ENCODE measurements around the gene SEC23IP. TPM values are rescaled to one million over a fixed set of nuclear protein-coding genes. Genes with fewer than 3 reads are reported as not detected.

SEC23IP gene
- total RNA-seq, 3 donors from 2014 or later (not counting 1 experiment from before 2014, with no cell fraction given): 45.1 to 54.5 (median 49.4) TPM

DNA sequence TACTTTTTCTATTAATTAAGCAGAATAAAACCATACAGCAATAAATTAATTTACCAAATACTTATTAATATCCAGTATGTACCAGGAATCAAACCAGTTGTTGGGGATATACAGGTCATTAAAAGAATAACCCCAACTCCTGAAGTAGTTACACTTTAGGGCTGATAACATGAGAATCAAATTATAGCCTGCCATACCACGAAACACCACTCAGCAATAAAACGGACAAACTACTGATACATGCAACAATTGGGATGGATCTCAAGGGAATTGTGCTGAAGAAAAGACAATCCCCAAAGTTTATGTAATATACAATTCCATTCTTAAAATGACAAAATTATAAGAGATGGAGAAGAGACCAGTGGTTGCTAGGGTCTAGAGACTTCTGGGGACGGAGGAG is 42.6 kb upstream of the SEC23IP start:
- no peak overlapping the region for H3K4me3 ChIP-seq (ENCODE audit: low read length)
- TF ChIP-seq, protein P1, sequence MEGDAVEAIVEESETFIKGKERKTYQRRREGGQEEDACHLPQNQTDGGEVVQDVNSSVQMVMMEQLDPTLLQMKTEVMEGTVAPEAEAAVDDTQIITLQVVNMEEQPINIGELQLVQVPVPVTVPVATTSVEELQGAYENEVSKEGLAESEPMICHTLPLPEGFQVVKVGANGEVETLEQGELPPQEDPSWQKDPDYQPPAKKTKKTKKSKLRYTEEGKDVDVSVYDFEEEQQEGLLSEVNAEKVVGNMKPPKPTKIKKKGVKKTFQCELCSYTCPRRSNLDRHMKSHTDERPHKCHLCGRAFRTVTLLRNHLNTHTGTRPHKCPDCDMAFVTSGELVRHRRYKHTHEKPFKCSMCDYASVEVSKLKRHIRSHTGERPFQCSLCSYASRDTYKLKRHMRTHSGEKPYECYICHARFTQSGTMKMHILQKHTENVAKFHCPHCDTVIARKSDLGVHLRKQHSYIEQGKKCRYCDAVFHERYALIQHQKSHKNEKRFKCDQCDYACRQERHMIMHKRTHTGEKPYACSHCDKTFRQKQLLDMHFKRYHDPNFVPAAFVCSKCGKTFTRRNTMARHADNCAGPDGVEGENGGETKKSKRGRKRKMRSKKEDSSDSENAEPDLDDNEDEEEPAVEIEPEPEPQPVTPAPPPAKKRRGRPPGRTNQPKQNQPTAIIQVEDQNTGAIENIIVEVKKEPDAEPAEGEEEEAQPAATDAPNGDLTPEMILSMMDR (IDR thresholded peaks at IDR 0.05): no peak
- H3K36me3 ChIP-seq (ENCODE audit: control insufficient read depth, insufficient read depth, low read length): peaks cover 74% of the 10 kb centered on the region
- H3K27me3 ChIP-seq (ENCODE audit: control insufficient read depth, insufficient read depth, low read length): no peaks in the 10 kb centered on the region
- intact Hi-C loops (cut with micrococcal nuclease): no loop called here
- H3K27ac Mint-ChIP-seq: peak overlapping the region in 1 of 2 donors; percentile 55
- no peaks in the 10 kb centered on the region for H3K4me1 ChIP-seq (ENCODE audit: control insufficient read depth, insufficient read depth, low read length)
- DNase-seq (no peak), ATAC-seq (no peak)
- H3K4me3 Mint-ChIP-seq: no peak overlapping the region
- H3K27me3 Mint-ChIP-seq (ENCODE audit: low read depth in 2 of 2): no peaks in the 10 kb centered on the region
- 96% methylated on average over 1 of the region's 3 CpGs for WGBS (ENCODE audit: insufficient coverage)
- H3K36me3 Mint-ChIP-seq: peaks cover 23% of the 10 kb centered on the region
- H3K4me1 Mint-ChIP-seq: no peaks in the 10 kb centered on the region
- no peaks in the 10 kb centered on the region for H3K9me3 Mint-ChIP-seq
- H3K27ac ChIP-seq (ENCODE audit: low read length): no peak overlapping the region
- no peaks in the 10 kb centered on the region for H3K9me3 ChIP-seq (ENCODE audit: control insufficient read depth, insufficient read depth, low read length)

DNA sequence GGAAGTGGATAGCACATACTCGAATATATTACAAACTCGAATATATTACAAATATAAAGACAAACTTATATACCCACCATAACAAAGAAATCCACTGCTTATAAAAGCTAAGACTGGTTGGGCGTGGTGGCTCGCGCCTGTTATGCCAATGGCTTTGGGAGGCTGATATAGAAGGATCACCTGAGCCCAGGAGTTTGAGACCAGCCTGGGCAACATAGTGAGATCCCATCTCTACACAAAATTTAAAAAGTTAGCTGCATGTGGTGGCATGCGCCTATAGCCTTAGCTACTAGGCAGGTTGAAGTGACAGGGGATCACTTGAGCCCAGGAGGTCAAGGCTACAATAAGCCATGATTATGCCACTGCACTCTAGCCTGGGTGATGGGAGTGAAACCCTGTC is 40.3 kb upstream of the SEC23IP start:
- no peaks in the 10 kb centered on the region for H3K27me3 ChIP-seq (ENCODE audit: control insufficient read depth, insufficient read depth, low read length)
- H3K4me1 ChIP-seq (ENCODE audit: control insufficient read depth, insufficient read depth, low read length): no peaks in the 10 kb centered on the region
- Mint-ChIP-seq H3K27ac (peak overlapping the region in 1 of 2 donors; percentile 24), H3K36me3 (peaks cover 18% of the 10 kb centered on the region), H3K9me3 (no peaks in the 10 kb centered on the region), H3K4me1 (no peaks in the 10 kb centered on the region), H3K27me3 (ENCODE audit: low read depth in 2 of 2) (no peaks in the 10 kb centered on the region), H3K4me3 (no peak overlapping the region)
- DNase-seq (no peak), ATAC-seq (no peak)
- H3K27ac ChIP-seq (ENCODE audit: low read length): no peak overlapping the region
- TF ChIP-seq, protein P1 (IDR thresholded peaks at IDR 0.05): no peak
- H3K4me3 ChIP-seq (ENCODE audit: low read length): no peak overlapping the region
- intact Hi-C loops (cut with micrococcal nuclease): no loop called here
- 100% methylated on average over 1 of the region's 6 CpGs for WGBS (ENCODE audit: insufficient coverage)
- peaks cover 67% of the 10 kb centered on the region for H3K36me3 ChIP-seq (ENCODE audit: control insufficient read depth, insufficient read depth, low read length)
- no peaks in the 10 kb centered on the region for H3K9me3 ChIP-seq (ENCODE audit: control insufficient read depth, insufficient read depth, low read length)

DNA sequence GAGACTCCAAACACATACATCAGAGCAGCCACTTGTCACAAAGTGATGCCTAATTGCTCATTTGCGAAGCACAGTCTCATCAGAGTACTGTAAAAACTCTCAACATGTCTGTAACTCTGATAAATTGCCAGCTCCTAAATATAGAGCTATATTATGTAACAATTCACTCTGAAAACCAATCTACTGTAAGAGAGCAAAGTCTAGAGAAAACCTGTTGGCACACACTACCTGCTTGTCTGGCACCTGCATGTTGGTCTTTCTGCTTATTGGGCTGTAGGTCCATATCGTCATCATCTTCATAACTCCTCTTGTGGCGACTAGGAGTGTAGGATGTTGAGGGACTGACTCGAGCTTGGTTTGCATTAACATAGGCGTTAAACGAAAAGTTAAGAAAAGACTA is 39.7 kb upstream of the SEC23IP start:
- peaks cover 18% of the 10 kb centered on the region for H3K36me3 Mint-ChIP-seq

DNA sequence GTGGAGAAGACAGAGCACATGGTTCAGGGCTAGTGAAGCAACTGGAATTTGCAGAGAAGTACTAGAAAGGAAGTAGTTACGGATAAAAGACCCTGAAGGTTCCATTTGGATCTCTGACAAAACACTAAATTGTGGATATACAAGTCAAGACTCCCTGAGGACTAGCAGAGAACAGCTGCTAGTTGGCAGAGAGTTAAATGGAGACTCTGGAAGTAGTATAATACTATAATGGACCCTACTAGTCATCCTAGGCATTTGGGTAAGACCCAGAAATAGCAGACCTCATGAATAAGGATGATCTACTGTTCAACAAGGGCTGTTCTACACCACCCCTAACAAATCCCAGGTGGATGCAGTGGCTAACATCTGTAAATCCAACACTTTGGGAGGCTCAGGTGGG is 39.0 kb upstream of the SEC23IP start:
- WGBS (ENCODE audit: insufficient coverage): 100% methylated on average over 1 of the region's 1 CpG
- TF ChIP-seq, protein P1 (IDR thresholded peaks at IDR 0.05): no peak
- Histone ChIP-seq H3K27ac (ENCODE audit: low read length) (no peak overlapping the region), H3K4me3 (ENCODE audit: low read length) (no peak overlapping the region), H3K4me1 (ENCODE audit: control insufficient read depth, insufficient read depth, low read length) (no peaks in the 10 kb centered on the region), H3K27me3 (ENCODE audit: control insufficient read depth, insufficient read depth, low read length) (no peaks in the 10 kb centered on the region), H3K9me3 (ENCODE audit: control insufficient read depth, insufficient read depth, low read length) (no peaks in the 10 kb centered on the region), H3K36me3 (ENCODE audit: control insufficient read depth, insufficient read depth, low read length) (peaks cover 63% of the 10 kb centered on the region)
- Mint-ChIP-seq H3K9me3 (no peaks in the 10 kb centered on the region), H3K4me3 (no peak overlapping the region), H3K27me3 (ENCODE audit: low read depth in 2 of 2) (no peaks in the 10 kb centered on the region), H3K4me1 (no peaks in the 10 kb centered on the region), H3K36me3 (peaks cover 18% of the 10 kb centered on the region), H3K27ac (peak overlapping the region in 1 of 2 donors; percentile 24)
- DNase-seq: no peak
- ATAC-seq: no peak
- intact Hi-C loops (cut with micrococcal nuclease): no loop called here

More for the DNA sequence above, 39.7 kb upstream of the SEC23IP start:
- Mint-ChIP-seq H3K9me3 (no peaks in the 10 kb centered on the region), H3K27ac (peak overlapping the region in 1 of 2 donors; percentile 24), H3K27me3 (ENCODE audit: low read depth in 2 of 2) (no peaks in the 10 kb centered on the region), H3K4me3 (no peak overlapping the region), H3K4me1 (no peaks in the 10 kb centered on the region)
- WGBS (ENCODE audit: insufficient coverage): 98% methylated on average over 6 of the region's 6 CpGs
- intact Hi-C loops (cut with micrococcal nuclease): no loop called here
- ATAC-seq (no peak), DNase-seq (no peak)
- no peaks in the 10 kb centered on the region for H3K9me3 ChIP-seq (ENCODE audit: control insufficient read depth, insufficient read depth, low read length)
- H3K4me1 ChIP-seq (ENCODE audit: control insufficient read depth, insufficient read depth, low read length): no peaks in the 10 kb centered on the region
- H3K4me3 ChIP-seq (ENCODE audit: low read length): no peak overlapping the region
- TF ChIP-seq, protein P1 (IDR thresholded peaks at IDR 0.05): no peak
- H3K36me3 ChIP-seq (ENCODE audit: control insufficient read depth, insufficient read depth, low read length): peaks cover 66% of the 10 kb centered on the region
- H3K27me3 ChIP-seq (ENCODE audit: control insufficient read depth, insufficient read depth, low read length): no peaks in the 10 kb centered on the region
- H3K27ac ChIP-seq (ENCODE audit: low read length): no peak overlapping the region

All from natural killer cell (primary cell).